ENCODE measurements around the gene GMDS. TPM values are rescaled to one million over a fixed set of nuclear protein-coding genes. Genes with fewer than 3 reads are reported as not detected.

GMDS gene
- total RNA-seq, 1 donor from 2014 or later, result 27.0 TPM

DNA sequence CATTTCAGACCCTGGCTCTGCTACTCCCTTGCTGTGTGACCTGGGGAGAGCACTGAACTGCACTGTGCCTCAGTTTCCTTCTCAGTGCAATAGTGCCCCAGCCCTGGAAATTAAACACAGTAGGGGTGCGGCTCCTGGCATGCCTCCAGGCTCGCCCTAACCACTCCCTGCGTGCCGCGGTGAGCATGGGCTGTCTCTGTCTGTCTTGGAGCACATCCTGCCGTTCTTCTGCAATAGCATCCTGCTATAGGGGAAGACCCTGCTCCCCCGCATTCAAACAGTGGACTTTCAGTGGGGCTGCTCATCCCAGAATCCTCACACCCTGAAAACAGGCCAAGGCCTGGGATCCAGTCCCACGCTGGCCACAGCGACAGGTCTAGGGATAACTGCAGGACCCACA lies 506.2 kb downstream of the GMDS start:
- Histone ChIP-seq H3K36me3 (ENCODE audit: control insufficient read depth, insufficient read depth, low read length) (no peaks in the 10 kb centered on the region), H3K27me3 (ENCODE audit: control insufficient read depth, insufficient read depth, low read length) (no peaks in the 10 kb centered on the region), H3K4me3 (ENCODE audit: low read depth, low read length) (no peak overlapping the region)
- DNase-seq (ENCODE audit: low read depth), result no peak
- no peak for TF ChIP-seq CTCF (IDR thresholded peaks at IDR 0.05; ENCODE audit: insufficient read depth, low read length, poor library complexity, severe bottlenecking)

DNA sequence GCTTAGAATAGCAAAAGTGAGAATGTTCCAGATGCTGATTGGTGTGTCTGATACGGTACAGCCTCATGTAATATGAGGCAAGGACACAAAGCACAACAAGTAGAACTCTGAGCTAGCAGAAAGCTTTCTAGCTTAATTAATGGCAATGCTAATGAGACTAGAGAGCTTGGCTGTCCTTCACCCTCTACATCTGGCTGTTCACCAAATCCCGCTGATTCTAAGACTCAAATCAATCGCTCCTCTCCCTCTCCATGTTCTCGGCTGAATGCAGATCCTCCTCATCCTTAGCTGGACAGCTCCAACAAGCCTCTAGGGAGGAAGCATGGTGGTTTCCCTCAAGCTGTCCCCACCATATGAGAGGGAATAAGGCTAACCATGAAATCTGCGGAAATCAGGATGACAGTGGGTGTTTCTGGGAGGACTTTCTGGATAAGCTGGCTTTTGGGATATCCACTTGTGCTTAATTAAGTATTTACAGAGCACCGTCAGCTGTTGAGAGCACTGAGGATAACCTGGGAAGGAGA lies 506.8 kb downstream of the GMDS start:
- no peaks in the 10 kb centered on the region for H3K27me3 ChIP-seq (ENCODE audit: control insufficient read depth, insufficient read depth, low read length)
- DNase-seq (ENCODE audit: low read depth), result no peak
- H3K36me3 ChIP-seq (ENCODE audit: control insufficient read depth, insufficient read depth, low read length), result no peaks in the 10 kb centered on the region
- no peak for TF ChIP-seq CTCF (IDR thresholded peaks at IDR 0.05; ENCODE audit: insufficient read depth, low read length, poor library complexity, severe bottlenecking)
- no peak overlapping the region for H3K4me3 ChIP-seq (ENCODE audit: low read depth, low read length)

DNA sequence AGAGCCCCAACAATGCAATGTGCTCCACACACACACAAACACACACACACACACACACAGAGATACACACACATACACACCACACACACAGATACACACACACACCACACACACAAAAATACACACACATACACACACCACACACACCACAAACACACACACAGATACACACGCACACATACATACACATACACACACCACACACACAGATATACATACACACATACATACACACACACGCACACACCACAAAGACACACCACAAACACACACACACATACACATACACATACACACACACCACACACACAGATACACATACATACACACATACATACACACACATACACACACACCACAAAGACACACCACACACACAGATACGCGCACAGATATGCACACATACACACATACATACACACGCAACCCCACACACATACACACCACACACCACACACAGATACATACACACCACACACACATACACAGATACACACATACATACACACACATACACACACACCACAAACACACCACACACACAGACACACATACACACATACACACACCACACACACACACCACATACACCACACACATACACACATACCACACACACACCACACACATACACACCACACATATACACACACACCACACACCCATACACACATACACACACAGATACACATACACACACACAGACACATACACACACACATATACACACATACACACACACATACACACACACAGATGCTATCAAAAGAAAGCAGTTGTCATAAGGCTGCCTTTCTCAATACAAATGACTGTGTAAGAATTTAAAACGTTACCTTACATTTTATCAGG lies 507.7 kb downstream of the GMDS start:
- no peak for DNase-seq (ENCODE audit: low read depth)
- H3K4me3 ChIP-seq (ENCODE audit: low read depth, low read length), result no peak overlapping the region
- no peak for TF ChIP-seq CTCF (IDR thresholded peaks at IDR 0.05; ENCODE audit: insufficient read depth, low read length, poor library complexity, severe bottlenecking)
- H3K36me3 ChIP-seq (ENCODE audit: control insufficient read depth, insufficient read depth, low read length), result no peaks in the 10 kb centered on the region
- no peaks in the 10 kb centered on the region for H3K27me3 ChIP-seq (ENCODE audit: control insufficient read depth, insufficient read depth, low read length)

DNA sequence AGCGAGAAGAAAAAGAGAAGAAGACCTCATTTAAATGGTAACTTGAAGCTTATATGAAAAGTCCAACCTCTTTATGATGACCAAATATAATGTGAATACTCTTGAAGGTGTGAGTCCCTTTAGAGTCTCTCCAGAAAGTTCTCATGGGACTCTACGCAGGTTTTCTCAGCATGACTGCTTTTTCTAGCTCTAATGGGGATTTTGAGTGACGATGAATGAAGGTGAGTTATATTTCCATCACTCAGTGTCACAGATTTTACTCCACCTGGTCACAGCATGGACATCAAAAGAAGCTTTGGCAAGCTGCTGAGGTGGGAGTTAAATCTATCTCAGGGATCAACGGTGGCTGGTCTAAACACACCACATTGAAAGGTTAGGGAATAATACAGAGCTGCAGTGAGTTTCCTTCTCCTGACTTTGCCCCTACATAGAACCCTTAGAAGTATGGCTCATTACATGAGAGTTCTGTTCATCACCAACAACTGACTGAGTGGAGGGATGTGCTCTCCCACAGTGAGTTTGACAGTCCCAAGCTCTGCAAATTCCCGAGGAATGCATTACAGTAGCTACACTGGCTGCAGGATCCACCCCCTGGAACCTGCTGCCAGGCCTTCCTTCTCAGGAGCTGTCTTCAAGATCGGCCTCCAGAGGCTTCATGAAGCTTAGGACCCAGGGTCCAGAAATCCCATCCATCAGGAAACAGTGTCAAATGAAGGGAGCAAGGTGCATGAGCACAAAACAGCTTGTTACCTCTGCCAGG lies 508.9 kb downstream of the GMDS start:
- no peak for DNase-seq (ENCODE audit: low read depth)
- TF ChIP-seq CTCF (IDR thresholded peaks at IDR 0.05; ENCODE audit: insufficient read depth, low read length, poor library complexity, severe bottlenecking), result no peak
- Histone ChIP-seq H3K36me3 (ENCODE audit: control insufficient read depth, insufficient read depth, low read length) (no peaks in the 10 kb centered on the region), H3K27me3 (ENCODE audit: control insufficient read depth, insufficient read depth, low read length) (no peaks in the 10 kb centered on the region), H3K4me3 (ENCODE audit: low read depth, low read length) (no peak overlapping the region)

GRCh38 chr6:1735239-1735803 lies 510.1 kb downstream of the GMDS start:
- H3K36me3 ChIP-seq (ENCODE audit: control insufficient read depth, insufficient read depth, low read length), result no peaks in the 10 kb centered on the region
- H3K27me3 ChIP-seq (ENCODE audit: control insufficient read depth, insufficient read depth, low read length), result no peaks in the 10 kb centered on the region
- DNase-seq (ENCODE audit: low read depth), result no peak
- no peak for TF ChIP-seq CTCF (IDR thresholded peaks at IDR 0.05; ENCODE audit: insufficient read depth, low read length, poor library complexity, severe bottlenecking)
- H3K4me3 ChIP-seq (ENCODE audit: low read depth, low read length), result no peak overlapping the region

Measured in kidney epithelial cell (primary cell).